Left renal cortex interstitium (tissue), 4 donors: ENCODE measurements around the gene BAIAP2. TPM values are rescaled to one million over a fixed set of nuclear protein-coding genes. Genes with fewer than 3 reads are reported as not detected.

ENCODE experiments used
- DNase-seq, 4 donors: peaks; one replicate each; pipeline ENCODE4 v3.0.0-alpha.2; 2013; ENCODE audit warnings: low read depth in 4 of 4, low spot score in 2 of 4, missing footprints in 1 of 4
- polyA plus RNA-seq, 4 donors: library from polyadenylated mRNA; unstranded; fragments of 120-200 nt; gene quantifications; one replicate each; pipeline ENCODE4 v1.2.1, GENCODE V29; 2013; ENCODE audit not compliant: insufficient read length in 4 of 4

BAIAP2 gene
- polyA plus RNA-seq, 4 donors: 33.0 to 47.1 (median 41.2) TPM

- peak in 1 of 4 donors; percentile 36 for DNase-seq
Observed at GRCh38 chr17:81101614-81102306, 66.8 kb downstream of the BAIAP2 start.

DNA sequence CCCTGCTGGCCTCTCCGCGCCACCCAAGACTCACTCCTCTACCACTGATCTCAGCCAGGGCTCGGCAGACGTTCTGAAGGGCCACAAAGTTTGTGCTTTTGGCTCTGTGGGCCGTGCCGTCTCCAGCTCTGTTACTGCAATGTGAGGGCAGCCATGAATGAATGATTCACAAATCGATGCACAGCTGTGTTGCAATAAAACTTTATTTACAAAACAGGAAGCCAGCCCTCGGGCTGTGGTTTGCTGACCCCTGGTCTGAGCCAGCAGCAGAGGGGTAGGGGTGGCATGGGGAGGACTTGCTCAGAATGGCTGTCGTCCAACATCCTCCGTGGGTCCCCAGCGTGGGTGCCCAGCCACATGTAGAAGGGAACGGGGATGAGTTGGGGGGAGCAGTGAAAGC is 67.4 kb downstream of the BAIAP2 start:
- DNase-seq: no peak

DNA sequence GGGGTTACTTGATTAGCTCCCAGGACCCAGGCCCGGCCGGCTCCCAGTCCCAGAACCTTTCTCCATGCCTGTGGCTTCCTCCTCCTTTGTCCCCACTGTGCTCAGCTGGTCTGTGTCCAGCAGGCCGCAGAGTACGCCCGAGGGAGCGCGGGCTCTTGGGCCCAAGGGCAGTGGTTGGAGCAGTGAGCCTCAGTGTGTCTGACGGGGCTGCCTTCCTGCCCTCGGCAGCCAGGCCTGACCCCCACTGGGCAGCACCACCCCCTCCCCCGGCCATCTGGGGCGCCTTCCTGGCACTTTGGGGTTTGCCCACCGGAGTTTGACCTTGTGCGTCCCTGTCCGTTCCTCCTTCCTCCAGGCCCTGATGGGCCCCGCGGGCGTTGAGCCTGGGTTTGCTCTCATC is 67.9 kb downstream of the BAIAP2 start:
- no peak for DNase-seq

GRCh38 chr17:81103379-81103778 is 68.4 kb downstream of the BAIAP2 start:
- DNase-seq: no peak

DNA sequence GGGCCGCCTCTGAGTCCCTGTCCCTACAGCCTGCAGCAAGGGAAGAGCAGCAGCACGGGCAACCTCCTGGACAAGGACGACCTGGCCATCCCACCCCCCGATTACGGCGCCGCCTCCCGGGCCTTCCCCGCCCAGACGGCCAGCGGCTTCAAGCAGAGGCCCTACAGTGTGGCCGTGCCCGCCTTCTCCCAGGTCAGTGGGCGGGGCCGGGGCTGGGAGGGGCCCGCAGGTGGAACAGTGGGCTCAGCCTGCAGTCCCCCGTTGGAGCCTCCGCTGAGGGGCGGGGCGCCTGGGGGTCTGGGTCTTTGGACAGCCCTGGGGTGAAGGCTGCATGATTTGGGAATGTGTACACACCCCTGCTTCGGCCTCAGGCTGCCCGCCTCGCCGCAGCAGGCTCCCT is 71.8 kb downstream of the BAIAP2 start:
- no peak for DNase-seq

GRCh38 chr17:81108220-81108619 is 73.3 kb downstream of the BAIAP2 start:
- DNase-seq: no peak

- no peak for DNase-seq
Observed at GRCh38 chr17:81109957-81110356, 75.0 kb downstream of the BAIAP2 start.

GRCh38 chr17:81110488-81111040 is 75.6 kb downstream of the BAIAP2 start:
- DNase-seq: no peak

GRCh38 chr17:81111066-81111465 is 76.1 kb downstream of the BAIAP2 start:
- DNase-seq: no peak

- no peak for DNase-seq
Observed at GRCh38 chr17:81112450-81112849, 77.5 kb downstream of the BAIAP2 start.

- no peak for DNase-seq
Observed at GRCh38 chr17:81113158-81113724, 78.3 kb downstream of the BAIAP2 start.

- DNase-seq: no peak
Observed at GRCh38 chr17:81114351-81115093, 79.6 kb downstream of the BAIAP2 start.

DNA sequence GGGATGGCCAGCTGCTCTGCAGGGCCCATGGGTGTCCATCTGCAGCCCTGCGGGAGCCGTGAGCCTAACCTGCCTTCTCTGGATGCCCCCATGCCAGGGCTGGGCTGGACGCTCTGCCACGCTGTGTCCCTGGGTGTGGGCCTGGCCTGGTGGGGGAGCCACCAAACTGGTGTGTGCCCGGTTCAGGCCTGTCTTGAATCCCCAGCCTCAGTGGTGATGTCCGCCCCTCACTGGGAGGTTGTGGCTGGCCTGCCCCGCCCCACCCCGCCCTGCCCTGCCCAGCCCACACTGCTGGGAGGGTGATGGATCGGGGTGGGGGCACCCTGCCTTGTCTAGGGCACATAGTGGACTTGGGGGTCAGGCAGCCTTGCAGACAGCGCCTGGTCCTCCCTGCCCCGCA is 80.3 kb downstream of the BAIAP2 start:
- DNase-seq: no peak

- no peak for DNase-seq
Observed at GRCh38 chr17:81115749-81116464, 81.0 kb downstream of the BAIAP2 start.

GRCh38 chr17:81116704-81117103 is 81.8 kb downstream of the BAIAP2 start:
- no peak for DNase-seq

DNA sequence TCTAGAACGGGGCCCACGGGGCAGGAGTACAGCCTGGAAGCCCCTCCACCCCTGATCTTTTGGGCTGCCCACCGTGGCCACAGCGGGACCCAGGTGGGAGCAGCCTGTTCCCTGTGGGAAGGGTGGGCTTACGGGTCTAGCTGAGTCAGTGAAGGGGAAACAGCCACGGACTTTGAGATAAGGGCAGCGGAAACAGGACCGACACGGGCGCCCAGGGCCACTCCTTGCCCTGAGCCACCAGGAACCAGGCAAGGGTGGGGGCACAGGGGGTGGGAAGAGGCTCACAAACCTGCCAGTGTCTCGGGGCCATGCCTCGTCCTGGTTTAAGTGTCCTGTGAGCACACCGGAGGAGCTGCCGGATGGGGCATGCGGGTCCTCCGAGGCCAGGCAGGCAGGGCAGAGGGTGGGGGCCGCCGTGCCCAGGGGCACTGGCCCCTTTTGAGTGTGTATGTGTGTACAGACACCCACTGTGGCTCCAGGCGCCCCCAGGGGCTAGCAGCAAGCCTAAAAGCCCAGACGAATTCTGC is 82.8 kb downstream of the BAIAP2 start:
- no peak for DNase-seq

GRCh38 chr17:81118308-81119221 is 83.6 kb downstream of the BAIAP2 start:
- DNase-seq: no peak

GRCh38 chr17:81119223-81120148 is 84.5 kb downstream of the BAIAP2 start:
- DNase-seq: peak in 2 of 4 donors; percentile 40 to 55

DNA sequence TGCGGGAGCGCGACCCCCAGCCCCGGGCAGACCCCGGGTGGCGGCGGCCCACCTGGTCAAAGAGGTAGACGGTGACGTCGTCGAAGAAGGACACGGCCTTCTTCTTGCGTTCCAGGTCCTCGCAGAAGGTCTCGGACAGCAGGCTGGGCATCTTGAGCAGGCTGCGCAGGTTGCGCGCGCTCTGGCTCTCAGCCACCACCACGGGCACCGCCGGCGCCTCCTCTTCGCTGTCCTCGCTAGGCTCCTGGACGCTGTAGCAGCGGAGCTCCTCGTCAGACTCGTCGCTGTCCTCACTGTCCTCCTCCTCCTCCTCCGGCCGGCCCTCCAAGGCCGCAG is 85.2 kb downstream of the BAIAP2 start:
- no peak for DNase-seq
